ENCODE results near the gene RANBP3L.
"Not testable (repeated sequence)": the region's sequence is repeated elsewhere in the genome, so short reads cannot be mapped to it uniquely, and the experiment has no call there.

Gene RANBP3L

GRCh38 chr5:36297653-36298052 is 4.0 kb downstream of the RANBP3L start:
- no peaks in the 10 kb centered on the region for H3K27me3 ChIP-seq (ENCODE audit: insufficient read depth, low read depth, severe bottlenecking)
- no peak overlapping the region for H3K4me3 ChIP-seq (ENCODE audit: low read depth, low read length)
- TF ChIP-seq CTCF (IDR thresholded peaks at IDR 0.05; ENCODE audit: low read depth, low read length), result no peak
- no peak overlapping the region for H3K27ac ChIP-seq
- DNase-seq, result no peak
- H3K9me3 ChIP-seq (ENCODE audit: severe bottlenecking), result no peaks in the 10 kb centered on the region
- H3K36me3 ChIP-seq, result no peaks in the 10 kb centered on the region

GRCh38 chr5:36285837-36286615 is 15.7 kb downstream of the RANBP3L start:
- no peaks in the 10 kb centered on the region for H3K27me3 ChIP-seq (ENCODE audit: insufficient read depth, low read depth, severe bottlenecking)
- DNase-seq, result no peak
- no peak overlapping the region for H3K27ac ChIP-seq
- no peak for TF ChIP-seq CTCF (IDR thresholded peaks at IDR 0.05; ENCODE audit: low read depth, low read length)
- no peaks in the 10 kb centered on the region for H3K9me3 ChIP-seq (ENCODE audit: severe bottlenecking)
- no peaks in the 10 kb centered on the region for H3K36me3 ChIP-seq
- H3K4me3 ChIP-seq (ENCODE audit: low read depth, low read length), result no peak overlapping the region

GRCh38 chr5:36283775-36284174 is 17.9 kb downstream of the RANBP3L start:
- H3K36me3 ChIP-seq; H3K27me3 ChIP-seq (ENCODE audit: insufficient read depth, low read depth, severe bottlenecking); H3K9me3 ChIP-seq (ENCODE audit: severe bottlenecking); H3K27ac ChIP-seq; DNase-seq; H3K4me3 ChIP-seq (ENCODE audit: low read depth, low read length): not testable (repeated sequence)

- no peaks in the 10 kb centered on the region for H3K9me3 ChIP-seq (ENCODE audit: severe bottlenecking)
- no peaks in the 10 kb centered on the region for H3K27me3 ChIP-seq (ENCODE audit: insufficient read depth, low read depth, severe bottlenecking)
- no peak for TF ChIP-seq CTCF (IDR thresholded peaks at IDR 0.05; ENCODE audit: low read depth, low read length)
- no peak for DNase-seq
- no peaks in the 10 kb centered on the region for H3K36me3 ChIP-seq
- no peak overlapping the region for H3K27ac ChIP-seq
- no peak overlapping the region for H3K4me3 ChIP-seq (ENCODE audit: low read depth, low read length)
Observed at GRCh38 chr5:36281626-36282025, 20.1 kb downstream of the RANBP3L start.

GRCh38 chr5:36279054-36279698 is 22.5 kb downstream of the RANBP3L start:
- Histone ChIP-seq H3K9me3 (ENCODE audit: severe bottlenecking) (no peaks in the 10 kb centered on the region), H3K36me3 (no peaks in the 10 kb centered on the region), H3K27ac (no peak overlapping the region), H3K27me3 (ENCODE audit: insufficient read depth, low read depth, severe bottlenecking) (no peaks in the 10 kb centered on the region), H3K4me3 (ENCODE audit: low read depth, low read length) (no peak overlapping the region)
- no peak for DNase-seq
- no peak for TF ChIP-seq CTCF (IDR thresholded peaks at IDR 0.05; ENCODE audit: low read depth, low read length)

GRCh38 chr5:36277521-36278176 is 24.1 kb downstream of the RANBP3L start:
- Histone ChIP-seq H3K27ac (no peak overlapping the region), H3K36me3 (no peaks in the 10 kb centered on the region), H3K27me3 (ENCODE audit: insufficient read depth, low read depth, severe bottlenecking) (no peaks in the 10 kb centered on the region), H3K4me3 (ENCODE audit: low read depth, low read length) (no peak overlapping the region), H3K9me3 (ENCODE audit: severe bottlenecking) (no peaks in the 10 kb centered on the region)
- no peak for DNase-seq
- TF ChIP-seq CTCF (IDR thresholded peaks at IDR 0.05; ENCODE audit: low read depth, low read length), result no peak

All from WERI-Rb-1 (cell line).